VCaP (cell line): ENCODE measurements around the gene SMYD3.

Experiments used
- H3K27ac ChIP-seq: fragments of 450-650 bp; 2 replicates; pipeline ENCODE4 v1.5.1; 2017
- TF ChIP-seq, protein P1 (sequence below): fragments of 450-650 bp; conservative IDR thresholded peaks from 2 replicates; pipeline ENCODE4 v1.5.1; 2017; ENCODE audit warnings: mild to moderate bottlenecking, moderate library complexity

SMYD3 gene

DNA sequence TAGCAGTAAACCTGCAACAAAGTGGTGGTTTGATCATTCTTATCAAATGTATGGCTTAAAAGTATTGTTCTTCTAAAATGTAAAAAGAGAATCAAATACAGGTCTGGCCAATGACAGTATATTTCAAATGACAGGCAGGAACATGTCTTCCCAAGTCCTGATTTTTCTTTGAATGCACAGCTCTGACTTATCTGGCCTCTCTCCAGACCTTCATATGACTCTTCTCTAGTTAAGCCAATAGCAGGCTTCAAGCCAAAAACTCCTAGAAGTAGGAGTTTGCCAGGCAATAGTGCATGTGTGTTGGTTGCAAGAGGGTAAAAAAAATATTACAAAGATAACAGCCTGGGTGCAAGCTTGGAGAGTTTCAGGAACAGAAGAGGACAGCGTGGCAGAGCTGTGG lies 345.5 kb downstream of the SMYD3 start:
- TF ChIP-seq, protein P1, sequence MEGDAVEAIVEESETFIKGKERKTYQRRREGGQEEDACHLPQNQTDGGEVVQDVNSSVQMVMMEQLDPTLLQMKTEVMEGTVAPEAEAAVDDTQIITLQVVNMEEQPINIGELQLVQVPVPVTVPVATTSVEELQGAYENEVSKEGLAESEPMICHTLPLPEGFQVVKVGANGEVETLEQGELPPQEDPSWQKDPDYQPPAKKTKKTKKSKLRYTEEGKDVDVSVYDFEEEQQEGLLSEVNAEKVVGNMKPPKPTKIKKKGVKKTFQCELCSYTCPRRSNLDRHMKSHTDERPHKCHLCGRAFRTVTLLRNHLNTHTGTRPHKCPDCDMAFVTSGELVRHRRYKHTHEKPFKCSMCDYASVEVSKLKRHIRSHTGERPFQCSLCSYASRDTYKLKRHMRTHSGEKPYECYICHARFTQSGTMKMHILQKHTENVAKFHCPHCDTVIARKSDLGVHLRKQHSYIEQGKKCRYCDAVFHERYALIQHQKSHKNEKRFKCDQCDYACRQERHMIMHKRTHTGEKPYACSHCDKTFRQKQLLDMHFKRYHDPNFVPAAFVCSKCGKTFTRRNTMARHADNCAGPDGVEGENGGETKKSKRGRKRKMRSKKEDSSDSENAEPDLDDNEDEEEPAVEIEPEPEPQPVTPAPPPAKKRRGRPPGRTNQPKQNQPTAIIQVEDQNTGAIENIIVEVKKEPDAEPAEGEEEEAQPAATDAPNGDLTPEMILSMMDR: no peak
- no peak overlapping the region for H3K27ac ChIP-seq

DNA sequence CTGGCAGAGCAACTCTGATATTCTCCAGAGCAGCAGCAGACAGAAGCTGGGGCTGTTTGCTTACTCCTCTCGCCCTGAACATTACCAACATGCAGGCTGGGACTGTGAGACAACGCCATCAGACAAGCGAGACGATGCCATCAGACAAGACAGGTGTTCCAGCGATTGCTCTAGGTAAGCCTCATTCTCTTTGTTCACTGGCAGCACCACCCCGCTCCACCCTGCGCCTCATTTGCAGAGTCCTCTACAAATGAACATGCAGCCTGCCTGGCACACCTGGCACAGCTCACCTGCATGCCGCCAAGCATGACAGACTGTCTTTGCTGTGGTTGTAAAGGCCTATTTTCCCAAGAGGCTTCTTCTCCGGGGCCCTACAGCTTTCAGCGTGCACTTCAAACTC lies 346.2 kb downstream of the SMYD3 start:
- TF ChIP-seq, protein P1: no peak
- H3K27ac ChIP-seq: no peak overlapping the region

DNA sequence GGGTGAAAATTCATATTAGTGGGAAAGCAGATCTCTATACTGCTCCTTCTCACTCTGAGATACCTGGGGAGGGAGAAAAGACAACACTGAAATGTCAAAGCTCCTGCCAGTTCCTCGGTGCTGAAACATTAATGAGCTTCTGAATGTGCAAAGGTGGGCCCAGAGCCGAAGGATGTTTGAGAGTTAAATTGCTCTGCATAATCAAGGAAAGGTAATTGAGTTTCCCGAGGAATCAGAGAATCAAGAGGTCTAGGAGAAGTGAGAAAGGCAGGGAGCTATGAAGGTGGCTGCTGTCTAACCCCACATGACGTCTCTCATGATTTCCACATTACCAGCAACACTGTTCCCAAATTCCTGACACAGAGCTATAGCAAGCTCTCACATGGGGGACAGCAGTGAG lies 346.7 kb downstream of the SMYD3 start:
- TF ChIP-seq, protein P1: no peak
- no peak overlapping the region for H3K27ac ChIP-seq

DNA sequence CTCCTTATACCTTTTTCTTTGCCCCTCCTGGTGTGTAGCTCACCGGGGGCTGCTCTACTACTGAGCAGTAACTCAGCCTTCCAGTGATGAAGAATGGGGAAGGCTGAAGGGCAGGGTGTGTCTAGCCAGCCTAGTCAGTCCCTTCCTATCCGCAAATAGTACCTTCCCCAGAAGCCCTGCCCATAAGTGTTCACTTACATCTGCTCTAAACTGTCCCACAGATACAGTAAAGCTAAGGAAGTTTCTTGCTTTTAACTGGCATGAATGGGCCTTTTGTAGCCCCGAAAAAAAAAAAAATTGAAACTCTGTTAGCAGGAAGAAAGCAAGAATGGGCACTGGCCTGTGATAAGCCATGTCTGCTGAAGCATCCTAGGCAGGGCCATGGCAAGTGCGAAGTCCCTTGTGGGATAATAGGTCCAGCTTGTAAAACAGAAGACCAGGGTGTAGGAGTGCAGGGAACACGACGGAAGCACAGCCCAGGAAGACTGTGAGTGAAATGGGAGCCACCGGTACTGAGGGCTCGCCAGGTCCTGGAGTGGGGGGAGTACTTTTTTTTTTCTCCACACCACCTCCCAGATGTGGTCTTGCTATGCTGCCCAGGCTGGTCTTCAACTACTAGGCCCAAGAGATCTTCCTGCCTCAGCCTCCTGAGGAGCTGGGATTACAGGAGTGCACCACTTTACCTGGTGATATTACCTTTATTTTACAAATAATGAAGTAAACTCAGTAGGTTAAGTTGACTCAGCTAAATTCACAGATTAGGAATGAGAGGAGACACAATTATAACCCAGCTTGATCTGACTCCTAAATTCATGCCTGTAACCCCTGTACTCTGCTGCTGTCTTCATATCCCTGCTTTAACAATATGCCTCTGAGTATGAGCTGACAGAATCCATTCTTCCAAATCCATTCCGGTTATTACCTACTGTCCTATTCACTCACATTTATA lies 347.5 kb downstream of the SMYD3 start:
- H3K27ac ChIP-seq: no peak overlapping the region
- TF ChIP-seq, protein P1: no peak

DNA sequence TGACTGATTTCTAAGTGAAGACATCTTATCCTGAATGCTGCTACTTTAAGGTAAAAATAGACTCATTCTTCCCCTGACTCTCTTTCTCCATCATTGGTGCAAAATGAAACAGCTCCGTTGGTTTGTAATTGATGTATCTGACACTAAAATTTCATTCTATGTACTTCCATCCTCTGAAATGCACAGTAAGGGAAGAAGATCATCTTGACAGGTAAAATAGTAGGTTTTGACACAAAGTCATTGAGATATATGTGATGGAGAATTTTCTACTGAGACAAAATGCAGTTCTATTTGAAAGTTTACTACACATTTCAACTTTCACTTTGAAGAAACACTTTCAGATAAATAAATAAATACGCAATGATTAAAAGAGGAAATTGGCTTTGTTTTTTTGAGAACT lies 348.9 kb downstream of the SMYD3 start:
- H3K27ac ChIP-seq: no peak overlapping the region
- TF ChIP-seq, protein P1: no peak

DNA sequence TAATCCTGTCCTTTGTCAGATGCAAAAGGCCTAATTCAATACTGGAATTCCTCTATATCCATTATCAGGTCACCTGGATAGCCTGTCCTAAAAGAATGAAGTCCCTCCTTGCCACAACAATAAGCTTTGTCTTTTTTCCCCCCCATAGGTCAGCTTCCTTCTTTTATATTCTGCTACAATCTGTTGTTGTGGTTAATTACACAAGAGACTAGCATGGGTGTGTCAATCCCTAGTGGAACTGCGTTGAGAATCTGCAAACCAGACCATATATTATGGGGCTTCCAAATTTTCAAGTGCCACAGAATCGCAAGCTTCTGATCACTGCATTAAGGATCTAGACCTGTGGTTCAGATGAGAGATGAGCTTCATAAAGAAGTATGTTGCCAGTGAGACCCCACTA lies 349.6 kb downstream of the SMYD3 start:
- no peak overlapping the region for H3K27ac ChIP-seq
- TF ChIP-seq, protein P1: no peak

DNA sequence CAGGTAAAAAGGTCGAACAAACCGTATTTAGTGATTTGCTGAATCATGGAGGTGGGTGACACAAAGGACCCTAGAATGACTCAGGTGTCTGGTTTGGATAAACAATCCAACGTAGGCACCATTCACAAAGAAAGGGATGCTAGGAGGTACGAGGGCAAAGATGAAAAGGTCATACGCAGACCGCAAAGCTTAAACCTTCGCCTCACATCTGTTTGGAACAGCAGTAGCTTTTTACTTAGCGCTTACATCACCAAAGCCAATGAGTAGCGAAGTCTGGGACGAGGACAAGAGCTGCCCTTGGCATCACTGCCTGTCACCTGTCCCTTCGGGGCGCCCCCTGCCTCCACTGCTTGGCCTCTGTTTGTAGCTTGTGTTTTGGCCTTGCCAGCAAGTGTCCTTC lies 350.2 kb downstream of the SMYD3 start:
- TF ChIP-seq, protein P1: no peak

More for the DNA sequence above, 350.2 kb downstream of the SMYD3 start:
- no peak overlapping the region for H3K27ac ChIP-seq
